HS-5 (cell line): Measurements from ENCODE around the gene VPREB3.
A peak's percentile ranks its signal among the peaks of the same experiment; 100 is the strongest.

Source experiments
- DNase-seq: peaks from one replicate; pipeline ENCODE4 v3.0.0-alpha.2; 2012; ENCODE audit warnings: low read depth

Gene VPREB3

GRCh38 chr22:23754220-23754919 is at the start of gene VPREB3:
VPREB3 (minus strand) TSS chr22:23754425; CDS start chr22:23754363, 62 bp downstream.
- DNase-seq = no peak

- DNase-seq = no peak
These were observed 49.0 kb upstream of the VPREB3 start for GRCh38 chr22:23803001-23803819.

- no peak for DNase-seq
These were observed 47.7 kb upstream of the VPREB3 start for GRCh38 chr22:23801886-23802377.

GRCh38 chr22:23801238-23801821 is 47.1 kb upstream of the VPREB3 start:
- DNase-seq = no peak

- no peak for DNase-seq
These were observed 46.3 kb upstream of the VPREB3 start for GRCh38 chr22:23800297-23801237.

GRCh38 chr22:23796461-23796860 is 42.2 kb upstream of the VPREB3 start:
- no peak for DNase-seq

GRCh38 chr22:23793326-23793725 is 39.1 kb upstream of the VPREB3 start:
- no peak for DNase-seq

GRCh38 chr22:23791738-23792645 is 37.8 kb upstream of the VPREB3 start:
- no peak for DNase-seq

GRCh38 chr22:23790819-23791737 is 36.9 kb upstream of the VPREB3 start:
- DNase-seq = no peak

- DNase-seq = no peak
These were observed 35.4 kb upstream of the VPREB3 start for GRCh38 chr22:23789638-23790037.

GRCh38 chr22:23789121-23789520 is 34.9 kb upstream of the VPREB3 start:
- DNase-seq = no peak

GRCh38 chr22:23787910-23788309 is 33.7 kb upstream of the VPREB3 start:
- DNase-seq = no peak

GRCh38 chr22:23787600-23787896 is 33.3 kb upstream of the VPREB3 start:
- no peak for DNase-seq

GRCh38 chr22:23786752-23787599 is 32.8 kb upstream of the VPREB3 start, which contains the start of gene SMARCB1:
SMARCB1 (plus strand) TSS chr22:23786966; CDS start chr22:23787170, 204 bp downstream.
- peak; percentile 52 for DNase-seq

GRCh38 chr22:23786261-23786710 is 32.1 kb upstream of the VPREB3 start:
- DNase-seq = no peak

- no peak for DNase-seq
These were observed 30.0 kb upstream of the VPREB3 start for GRCh38 chr22:23784215-23784732.

GRCh38 chr22:23783265-23784150 is 29.3 kb upstream of the VPREB3 start:
- DNase-seq = no peak
